NCI-H1105 treated with DMSO at 0.1 percent for 48 hours (cell line): Measurements from ENCODE around the gene CCSER1.
A peak's percentile ranks its signal among the peaks of the same experiment; 100 is the strongest.
"Not testable (repeated sequence)": the region's sequence is repeated elsewhere in the genome, so short reads cannot be mapped to it uniquely, and the experiment has no call there.

Experiments used
- DNase-seq: peaks from one replicate; lab custom pipeline; 2025; lab: John Stamatoyannopoulos, UW

The CCSER1 gene

DNA sequence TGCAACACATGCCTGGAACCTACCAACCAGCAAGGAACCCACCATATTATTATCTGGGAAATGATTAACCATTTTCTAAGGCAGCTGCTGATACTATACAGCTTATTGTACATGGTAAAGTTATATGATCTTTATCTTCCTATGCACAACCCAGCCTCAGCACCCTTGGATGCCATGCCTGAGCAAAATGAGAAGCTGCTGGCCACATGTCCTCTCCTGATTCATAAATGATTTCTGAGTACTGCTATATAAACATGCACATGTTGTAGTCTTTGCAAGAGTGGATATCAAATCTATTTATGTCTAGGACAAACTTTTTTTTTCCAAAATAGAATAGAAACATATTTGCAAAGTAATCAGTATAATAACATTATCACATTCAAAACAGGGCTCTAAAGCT lies 1043.6 kb downstream of the CCSER1 start:
- DNase-seq: no peak

DNA sequence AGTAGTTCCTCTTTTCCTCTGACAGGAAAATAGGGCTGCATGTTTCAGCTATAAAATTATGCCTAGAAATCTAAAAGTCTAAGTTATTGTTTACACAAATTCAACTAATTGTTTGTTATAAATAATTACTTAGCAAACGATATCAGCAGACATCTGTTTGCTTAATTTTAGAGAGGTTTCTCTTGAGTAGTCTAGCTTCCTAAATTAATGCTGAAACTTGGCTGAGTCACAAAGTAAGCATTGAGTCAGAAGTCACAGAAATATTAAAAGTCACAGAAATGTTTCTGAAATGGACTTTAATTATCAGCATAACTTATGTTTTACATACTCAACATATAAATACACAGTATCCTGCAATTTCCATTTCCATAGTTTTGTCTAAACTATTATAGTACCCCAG lies 1044.0 kb downstream of the CCSER1 start:
- no peak for DNase-seq

DNA sequence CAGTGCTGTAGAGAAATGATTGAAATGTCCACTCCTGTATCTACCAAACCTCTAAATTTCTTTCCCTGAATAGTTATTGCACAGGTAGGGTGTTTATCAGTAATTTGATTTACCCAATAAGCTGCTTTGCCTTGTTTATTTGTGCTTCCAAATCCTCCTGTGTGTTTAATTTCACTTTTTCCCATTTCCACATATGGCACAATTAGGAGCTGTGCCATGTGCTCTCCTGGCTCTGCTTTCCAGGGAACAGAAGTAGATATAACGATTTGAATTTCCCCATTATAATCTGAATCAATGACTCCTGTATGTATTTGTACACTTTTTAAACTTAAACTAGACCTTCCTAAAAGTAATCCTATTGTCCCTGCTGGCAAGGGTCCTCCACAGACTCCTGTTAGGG lies 1057.9 kb downstream of the CCSER1 start:
- DNase-seq: not testable (repeated sequence)

DNA sequence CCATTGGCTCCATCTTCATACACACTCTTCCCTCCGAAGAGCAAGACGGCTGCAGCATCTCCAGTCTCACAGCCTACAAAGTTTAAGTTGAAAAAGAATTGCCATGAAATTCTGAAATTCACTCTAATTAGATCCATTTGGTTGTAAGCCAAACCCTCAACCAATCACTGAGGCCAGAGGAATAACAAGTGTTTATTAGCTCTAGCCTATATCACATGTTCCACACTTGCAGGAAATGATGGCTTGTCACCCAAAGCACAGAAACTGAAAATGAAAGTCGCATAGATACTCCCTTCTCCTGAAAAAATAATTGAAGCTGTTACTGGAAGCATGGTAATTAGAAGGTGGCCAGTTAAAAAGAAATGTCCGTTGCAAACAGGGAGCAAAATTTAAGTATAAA lies 1071.8 kb downstream of the CCSER1 start:
- peak; percentile 15 for DNase-seq

DNA sequence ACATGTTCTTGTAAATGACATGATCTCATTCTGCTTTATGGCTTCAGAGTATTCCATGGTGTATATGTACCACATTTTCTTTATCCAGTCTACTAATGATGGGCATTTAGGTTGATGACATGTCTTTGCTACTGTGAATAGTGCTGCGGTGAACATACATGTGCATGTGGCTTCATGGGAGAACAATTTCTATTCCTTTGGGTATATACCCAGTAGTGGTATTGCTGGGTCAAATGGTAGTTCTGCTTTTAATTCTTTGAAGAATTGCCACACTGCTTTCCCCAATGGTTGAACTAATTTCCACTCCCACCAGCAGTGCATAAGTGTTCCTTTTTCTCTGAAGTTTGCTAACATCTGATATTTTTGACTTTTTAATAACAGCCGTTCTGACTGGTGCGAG lies 1080.3 kb downstream of the CCSER1 start:
- no peak for DNase-seq

DNA sequence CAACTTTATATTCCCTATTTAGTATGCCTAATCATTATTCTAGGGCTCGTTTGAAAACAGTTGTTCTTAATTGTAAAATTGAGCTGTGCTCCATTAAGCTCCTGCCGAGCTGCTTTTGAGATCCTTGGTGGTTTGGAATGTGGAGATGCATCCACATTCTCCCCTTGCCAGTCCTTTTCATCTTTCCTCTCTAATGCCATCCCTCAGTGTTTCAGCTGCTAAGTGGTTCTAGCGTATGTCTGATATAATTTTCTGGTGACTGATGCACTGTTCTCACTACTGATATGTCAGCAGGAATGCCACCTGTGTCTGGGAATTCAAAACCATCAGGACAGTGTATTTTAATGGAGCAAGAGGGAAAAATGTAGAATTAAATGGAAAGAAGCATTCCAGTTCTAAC lies 1085.0 kb downstream of the CCSER1 start:
- DNase-seq: no peak

DNA sequence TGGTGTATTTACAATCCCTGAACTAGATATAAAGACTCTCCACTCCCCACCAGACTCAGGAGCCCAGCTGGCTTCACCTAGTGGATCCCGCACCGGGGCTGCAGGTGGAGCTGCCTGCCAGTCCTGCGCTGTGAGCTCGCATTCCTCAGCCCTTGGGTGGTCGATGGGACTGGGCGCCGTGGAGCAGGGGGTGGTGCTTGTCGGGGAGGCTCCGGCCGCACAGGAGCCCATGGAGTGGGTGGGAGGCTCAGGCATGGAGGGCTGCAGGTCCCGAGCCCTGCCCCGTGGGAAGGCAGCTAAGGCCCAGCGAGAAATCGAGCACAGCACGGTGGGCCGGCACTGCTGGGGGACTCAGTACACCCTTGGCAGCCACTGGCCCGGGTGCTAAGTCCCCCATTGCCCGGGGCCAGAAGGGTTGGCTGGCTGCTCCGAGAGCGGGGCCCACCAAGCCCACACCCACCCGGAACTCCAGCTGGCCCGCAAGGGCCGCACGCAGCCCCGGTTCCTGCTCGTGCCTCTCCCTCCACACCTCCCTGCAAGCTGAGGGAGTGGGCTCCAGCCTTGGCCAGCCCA lies 1090.7 kb downstream of the CCSER1 start:
- DNase-seq: not testable (repeated sequence)

DNA sequence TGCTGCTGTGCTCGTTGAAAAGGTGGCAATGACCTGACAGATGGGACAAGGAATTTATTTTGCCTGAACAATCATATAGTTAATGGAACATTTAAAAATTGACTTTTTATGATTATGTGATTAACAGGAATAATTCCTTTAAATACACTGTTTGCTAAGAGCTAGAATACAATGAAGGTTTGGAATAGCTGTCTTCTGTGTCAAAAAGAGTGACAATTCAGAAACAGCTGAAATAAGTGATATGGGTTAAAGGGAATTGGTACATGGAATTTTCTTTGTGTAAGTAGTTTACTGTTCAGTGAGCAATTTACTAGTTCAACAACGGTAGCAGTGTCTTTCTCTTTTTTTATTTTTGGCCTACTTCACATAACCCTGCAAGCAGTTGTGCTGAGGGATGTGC lies 1093.1 kb downstream of the CCSER1 start:
- DNase-seq: no peak

DNA sequence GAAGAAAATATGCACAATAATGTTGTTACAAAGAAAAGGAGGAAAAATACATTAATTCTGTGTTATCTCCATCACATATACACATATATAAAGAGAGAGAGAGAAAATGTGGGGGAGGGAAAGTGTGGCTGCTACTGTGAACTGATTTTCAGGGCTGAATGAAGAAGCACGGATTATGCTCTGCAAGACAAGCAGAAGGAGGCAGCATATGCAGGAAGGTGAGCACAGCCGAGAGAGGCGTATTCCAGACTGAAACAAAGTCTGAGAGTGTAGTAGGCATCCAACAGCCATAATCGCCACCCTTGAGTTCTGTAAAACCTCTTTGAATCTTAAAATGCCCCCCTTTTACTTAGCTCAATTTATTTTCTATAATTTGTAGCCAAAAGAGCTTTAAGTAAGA lies 1094.8 kb downstream of the CCSER1 start:
- DNase-seq: no peak

DNA sequence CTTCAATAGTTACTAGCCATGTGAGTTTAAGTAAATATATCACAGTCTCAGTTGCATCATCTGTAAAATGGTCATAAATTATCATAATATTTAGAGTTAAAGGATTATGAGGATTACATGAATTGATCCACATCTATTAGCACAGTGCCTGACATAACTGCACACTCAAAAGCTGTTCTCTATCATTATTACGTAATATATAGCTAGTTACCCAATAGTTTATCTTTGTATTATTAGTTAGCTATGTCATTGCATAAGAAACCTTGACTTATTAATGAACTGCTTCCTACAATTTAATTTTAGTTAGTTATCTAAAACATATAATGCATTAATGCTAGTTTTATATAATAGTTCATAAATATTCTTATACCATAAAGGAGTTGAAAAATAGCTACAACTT lies 1099.7 kb downstream of the CCSER1 start:
- no peak for DNase-seq

DNA sequence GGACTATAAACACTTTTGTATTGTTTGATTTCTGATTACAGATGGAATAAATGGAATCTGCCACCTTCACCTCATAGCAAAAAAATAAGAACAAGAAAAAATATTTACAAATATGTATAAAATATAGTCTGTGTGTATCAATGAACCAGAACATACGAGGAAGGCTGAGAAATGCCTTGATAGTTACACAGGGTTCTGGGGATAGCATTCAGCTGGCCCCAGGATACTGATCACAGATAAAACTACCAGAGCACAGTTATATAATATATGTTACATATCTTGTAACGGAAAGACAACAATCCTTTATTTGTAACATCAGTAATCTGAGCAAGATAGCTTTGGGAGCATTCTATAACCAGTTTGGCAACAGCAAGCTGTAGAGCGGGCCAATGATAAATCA lies 1101.5 kb downstream of the CCSER1 start:
- DNase-seq: no peak

DNA sequence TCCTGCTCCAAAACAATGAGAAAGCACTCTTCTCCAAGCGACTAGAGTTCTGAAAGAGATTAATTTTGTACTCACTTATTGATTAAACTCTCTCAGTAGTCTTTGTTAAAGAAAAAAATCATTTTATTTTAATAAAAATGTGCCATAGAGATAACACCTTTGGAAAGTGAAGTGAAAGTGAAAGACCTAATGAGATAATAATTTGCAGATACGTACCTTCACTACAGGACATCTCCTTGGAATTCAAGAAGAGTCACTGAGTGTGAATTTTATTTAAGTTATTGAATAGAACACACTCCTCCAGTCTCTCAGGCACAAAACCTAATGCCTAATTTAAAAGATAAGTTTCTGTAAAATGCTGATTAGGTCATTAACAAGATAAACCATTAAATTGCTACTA lies 1106.0 kb downstream of the CCSER1 start:
- no peak for DNase-seq

DNA sequence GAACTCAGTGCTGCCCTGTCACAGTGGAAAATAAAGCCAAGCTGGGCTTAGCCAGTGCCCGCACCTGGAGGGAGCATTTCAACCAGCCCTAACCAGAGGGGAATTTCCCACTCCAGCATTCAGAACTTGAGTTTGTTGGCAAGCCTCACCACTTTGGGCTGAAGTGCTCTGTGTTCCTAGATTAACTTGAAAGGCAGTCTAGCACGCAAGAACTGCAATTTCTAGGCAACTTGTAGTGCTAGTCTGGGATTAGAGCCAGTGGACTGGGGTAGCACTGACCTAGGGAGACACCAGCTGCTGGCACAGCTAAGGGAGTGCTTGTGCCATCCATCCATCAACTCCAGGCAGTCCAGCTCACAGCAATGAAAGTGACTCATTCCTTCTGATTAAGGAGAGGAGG lies 1115.9 kb downstream of the CCSER1 start:
- DNase-seq: peak; percentile 31

DNA sequence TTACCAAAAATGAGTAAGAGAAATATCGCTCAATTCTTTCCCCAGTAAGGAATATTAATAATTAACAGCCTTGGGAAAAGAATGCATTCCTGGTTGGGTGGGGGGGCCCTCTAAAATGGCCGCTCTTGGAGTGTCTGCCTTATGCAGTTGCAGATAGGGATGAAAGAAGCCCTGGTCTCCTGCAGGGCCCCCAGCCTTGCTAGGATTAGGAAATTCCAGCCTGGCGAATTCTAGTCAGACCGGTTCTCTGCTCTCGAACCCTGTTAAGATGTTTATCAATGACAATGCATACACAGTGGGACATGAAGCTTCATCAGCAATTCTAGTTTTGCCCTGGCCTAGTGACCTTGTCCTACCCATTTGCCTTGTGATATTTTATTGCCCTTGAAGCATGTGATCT lies 1128.8 kb downstream of the CCSER1 start:
- DNase-seq: no peak

DNA sequence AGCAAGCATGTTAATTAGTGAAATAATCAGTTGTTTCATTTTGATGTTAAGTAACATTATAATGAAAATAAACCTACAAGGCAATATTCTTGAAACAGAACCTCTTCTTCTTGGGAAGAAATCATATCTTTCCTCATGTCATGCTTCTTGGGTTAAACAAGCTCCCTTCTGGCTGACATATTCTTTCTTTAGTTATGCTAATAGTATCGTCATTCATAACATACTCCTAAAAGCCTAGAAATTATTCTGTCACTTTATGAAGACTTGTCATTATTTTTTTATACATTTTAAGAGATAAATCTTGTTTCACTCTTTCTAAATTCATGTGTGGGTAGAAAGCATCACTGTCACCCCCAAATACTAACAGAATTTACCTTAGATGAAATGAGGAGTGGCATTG lies 1129.6 kb downstream of the CCSER1 start:
- no peak for DNase-seq

DNA sequence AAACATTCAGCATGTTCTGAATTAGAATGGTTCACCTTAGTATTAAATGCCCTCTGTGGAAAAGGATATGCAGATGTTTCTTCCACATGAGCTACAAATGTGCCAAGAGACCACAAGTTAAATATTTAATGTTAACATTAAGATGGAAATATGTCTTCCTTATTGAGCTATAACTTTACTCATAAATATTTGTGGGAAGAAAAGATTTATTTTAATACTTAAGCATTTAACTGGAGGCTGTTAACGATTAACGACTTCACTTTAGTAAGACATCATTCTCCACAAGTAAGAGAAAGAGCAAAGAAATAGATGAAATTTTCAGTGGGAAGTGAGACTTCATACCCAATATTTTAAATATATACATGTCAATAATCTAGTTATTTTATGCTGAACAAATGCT lies 1130.5 kb downstream of the CCSER1 start:
- no peak for DNase-seq

DNA sequence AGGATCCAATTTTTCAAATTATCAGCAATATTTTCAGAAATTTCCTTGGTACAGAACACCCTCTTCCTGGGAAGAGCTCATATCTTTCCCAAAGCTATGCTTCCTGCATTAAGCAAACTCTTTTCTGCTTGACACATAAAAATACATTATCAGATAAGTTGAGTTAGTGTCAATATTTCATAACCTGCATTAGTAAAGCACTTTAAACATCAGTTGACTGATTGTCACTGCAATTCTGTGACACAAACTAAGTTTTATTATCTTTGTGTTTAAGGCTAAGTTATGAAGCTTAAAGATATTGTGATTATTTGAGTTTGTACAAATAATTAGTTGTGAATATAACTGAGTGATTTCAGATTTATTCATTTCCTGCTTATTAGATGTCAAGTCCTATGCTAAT lies 1131.1 kb downstream of the CCSER1 start:
- no peak for DNase-seq

DNA sequence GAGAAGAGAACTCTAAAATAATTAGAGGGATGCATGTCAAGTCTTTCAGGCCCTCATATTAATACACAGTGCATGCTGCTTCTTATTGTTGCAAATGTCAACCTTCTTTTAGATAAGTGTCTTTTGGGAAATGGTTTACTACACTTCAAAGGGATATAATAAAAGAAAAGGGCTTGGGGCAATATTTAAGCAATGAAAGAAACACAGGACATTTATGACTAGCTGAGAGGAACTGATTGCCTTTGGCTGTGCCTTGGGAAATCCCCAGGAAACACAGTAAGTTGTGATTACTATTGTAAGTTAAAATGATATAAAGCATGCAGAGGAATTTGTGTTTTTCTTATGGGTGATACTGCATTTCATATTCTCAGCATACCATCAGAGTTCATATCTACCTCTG lies 1140.3 kb downstream of the CCSER1 start:
- no peak for DNase-seq

DNA sequence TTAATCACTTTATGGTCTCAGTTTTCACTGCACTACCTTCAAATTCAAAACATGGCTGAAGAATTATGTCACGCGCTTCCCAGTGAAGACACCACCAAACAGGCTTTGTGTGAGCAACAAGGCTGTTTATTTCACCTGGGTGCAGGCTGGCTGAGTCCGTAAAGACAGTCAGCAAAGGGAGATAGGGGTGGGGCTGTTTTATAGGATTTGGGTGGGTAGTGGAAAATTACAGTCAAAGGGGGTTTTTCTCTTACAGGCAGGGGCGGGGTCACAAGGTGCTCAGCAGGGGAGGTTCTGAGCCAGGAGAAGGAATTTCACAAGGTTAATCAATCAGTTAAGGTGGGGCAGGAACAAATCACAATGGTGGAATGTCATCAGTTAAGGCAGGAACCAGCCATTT lies 1141.3 kb downstream of the CCSER1 start:
- DNase-seq: not testable (repeated sequence)

DNA sequence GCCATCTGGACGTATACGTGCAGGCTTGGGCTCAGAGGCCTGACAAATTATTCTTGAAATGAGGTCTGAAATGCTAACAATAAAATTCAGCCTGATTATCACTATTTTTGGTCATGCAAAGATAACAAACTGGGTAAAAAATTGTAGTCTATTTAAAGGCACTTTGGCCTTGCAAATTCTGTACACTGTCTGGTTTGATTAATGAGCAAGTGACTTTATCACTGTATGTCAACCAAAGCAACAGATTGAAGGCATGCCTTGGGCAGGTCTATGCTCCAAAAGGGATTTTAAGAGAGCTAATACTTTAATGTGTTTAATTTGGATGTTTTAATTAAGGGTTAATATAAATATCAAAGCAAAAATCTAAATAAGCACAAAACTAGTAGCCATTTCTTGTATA lies 1141.7 kb downstream of the CCSER1 start:
- no peak for DNase-seq

DNA sequence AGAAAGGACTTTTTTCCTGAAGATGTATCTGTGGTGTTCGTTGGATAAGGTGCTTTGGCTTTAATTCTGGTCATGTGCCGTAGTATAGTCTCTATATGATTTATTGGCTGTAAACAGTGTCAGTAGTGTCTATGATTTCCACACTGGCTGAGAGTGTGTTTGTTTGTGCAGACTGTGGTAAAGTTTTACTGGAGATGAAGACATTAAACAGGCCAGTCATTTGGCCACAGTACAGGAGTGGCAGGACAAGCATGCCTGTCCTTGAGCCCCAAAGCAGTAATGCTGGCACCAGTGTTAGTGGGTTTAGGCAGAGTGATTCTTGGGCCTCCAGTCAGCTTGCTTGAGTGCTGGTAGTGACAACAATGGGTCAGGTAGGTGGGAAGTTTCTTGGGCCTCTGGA lies 1152.7 kb downstream of the CCSER1 start:
- DNase-seq: no peak

DNA sequence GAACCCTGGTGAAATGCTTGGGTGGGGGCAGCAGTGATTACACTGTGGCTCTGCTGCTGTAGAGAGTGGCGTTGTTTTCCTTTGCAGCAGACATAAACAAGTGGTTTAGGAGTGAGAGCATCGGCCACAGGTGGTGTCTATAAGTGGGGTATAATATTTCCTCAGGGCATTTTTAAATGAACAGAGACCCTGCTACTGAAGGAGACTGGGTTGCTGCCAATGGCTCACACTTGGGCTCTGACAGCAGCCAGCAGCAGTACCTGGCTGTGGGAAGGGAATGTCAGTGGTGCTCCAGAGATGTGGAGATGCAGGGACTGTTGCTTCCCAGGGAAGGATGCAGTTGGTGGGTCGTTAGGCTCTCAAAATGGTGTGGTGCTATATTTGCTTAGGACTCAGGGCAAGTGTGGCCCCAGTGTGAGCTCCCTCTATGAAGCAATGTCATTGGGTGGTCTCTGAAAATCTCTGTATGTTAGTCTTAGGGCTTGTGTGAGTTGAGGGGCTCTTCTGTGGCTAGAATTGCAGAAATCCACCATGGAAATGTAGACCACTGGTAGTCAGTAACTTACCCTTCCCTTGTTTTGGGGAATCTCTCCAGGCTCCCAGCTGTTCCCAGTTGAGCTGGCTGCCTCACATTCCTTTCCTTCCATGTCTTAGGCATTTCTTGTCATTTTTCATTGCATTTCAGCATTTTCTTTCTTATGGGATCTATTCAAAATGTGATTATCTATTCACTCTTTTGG lies 1153.5 kb downstream of the CCSER1 start:
- DNase-seq: peak; percentile 33

DNA sequence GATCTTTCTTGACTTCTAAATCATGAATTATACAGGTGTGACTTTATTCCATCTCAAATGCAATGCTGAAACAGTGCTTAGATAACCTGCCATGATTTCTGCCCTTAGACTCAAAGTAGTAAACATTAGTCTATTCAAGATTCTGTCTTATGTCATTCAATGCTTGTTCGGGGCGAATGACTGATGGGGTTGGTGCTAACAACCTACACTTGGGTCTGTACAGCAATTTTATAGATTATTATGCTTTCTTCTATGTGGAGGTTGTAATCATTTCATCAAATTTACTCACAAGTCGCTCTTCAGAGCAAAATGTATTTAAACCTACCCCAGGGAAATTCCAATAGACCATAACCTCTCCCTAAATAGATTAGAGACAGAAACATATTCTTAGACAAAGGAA lies 1155.0 kb downstream of the CCSER1 start:
- no peak for DNase-seq

DNA sequence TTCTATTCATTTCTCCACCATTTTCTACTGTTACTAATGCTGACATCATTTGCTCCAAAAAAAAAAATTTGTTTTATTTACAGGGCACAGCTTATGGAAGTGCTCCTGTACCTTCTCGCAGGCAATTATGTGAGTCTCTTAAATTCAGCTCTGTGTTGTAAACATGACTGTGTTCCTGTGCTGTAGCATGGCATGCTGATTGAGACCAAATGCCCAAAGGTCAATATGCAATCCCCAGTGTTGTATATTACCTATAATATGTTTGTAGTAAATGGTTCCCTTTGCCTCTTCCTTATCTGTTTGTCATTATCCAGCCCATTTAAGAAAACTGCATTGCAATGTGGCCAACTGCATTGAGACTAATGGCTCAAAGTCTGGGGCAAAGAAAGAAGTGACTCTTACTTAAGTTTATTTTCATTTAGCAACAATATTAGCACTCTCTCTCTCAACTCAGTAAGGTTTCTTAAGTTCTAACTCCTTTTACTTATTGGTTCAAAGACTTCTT lies 1156.6 kb downstream of the CCSER1 start:
- no peak for DNase-seq
